WTC11 (cell line): ENCODE results near the gene CFAP58. TPM values are rescaled to one million over a fixed set of nuclear protein-coding genes. Genes with fewer than 3 reads are reported as not detected.

Source experiments
- ATF3 ChIP-seq: sonication (generic); formaldehyde crosslinking; conservative IDR thresholded peaks from 2 replicates; pipeline ENCODE4 v1.8.1; 2022; ENCODE audit warnings: mild to moderate bottlenecking, missing genetic modification reagents
- ATF6 ChIP-seq: sonication (generic); formaldehyde crosslinking; IDR thresholded peaks from 2 replicates; pipeline ENCODE4 v1.8.1; 2023; ENCODE audit warnings: mild to moderate bottlenecking, missing genetic modification reagents
- CTCF ChIP-seq: fragments of 200-600 bp; IDR thresholded peaks from 2 replicates; pipeline ENCODE4 v1.8.0; 2022; ENCODE audit warnings: antibody characterized with exemption
- E2F4 ChIP-seq: sonication (generic); formaldehyde crosslinking; IDR thresholded peaks from 2 replicates; pipeline ENCODE4 v1.8.1; 2022; ENCODE audit warnings: low read depth, mild to moderate bottlenecking, moderate library complexity, missing genetic modification reagents, borderline replicate concordance
- EMX1 ChIP-seq: fragments of 250-450 bp; sonication (Bioruptor Pico); IDR thresholded peaks from 2 replicates; pipeline ENCODE4 v1.8.0; 2021; ENCODE audit warnings: mild to moderate bottlenecking
- GABPB1 ChIP-seq: sonication (generic); formaldehyde crosslinking; IDR thresholded peaks from 2 replicates; pipeline ENCODE4 v1.8.1; 2023; ENCODE audit warnings: mild to moderate bottlenecking, missing genetic modification reagents
- IRF2 ChIP-seq: sonication (generic); formaldehyde crosslinking; IDR thresholded peaks from 2 replicates; pipeline ENCODE4 v1.8.0; 2022; ENCODE audit warnings: low read depth, missing genetic modification reagents, borderline replicate concordance
- JAZF1 ChIP-seq: fragments of 250-450 bp; sonication (Bioruptor Pico); IDR thresholded peaks from 2 replicates; pipeline ENCODE4 v1.9.0; 2021; ENCODE audit warnings: moderate library complexity, mild to moderate bottlenecking, inconsistent platforms
- NFE2L1 ChIP-seq: sonication (generic); formaldehyde crosslinking; IDR thresholded peaks from 2 replicates; pipeline ENCODE4 v1.8.1; 2023; ENCODE audit warnings: missing genetic modification reagents
- RELA ChIP-seq: sonication (generic); formaldehyde crosslinking; IDR thresholded peaks from 2 replicates; pipeline ENCODE4 v1.8.1; 2022; ENCODE audit warnings: missing genetic modification reagents, mild to moderate bottlenecking, borderline replicate concordance
- SMAD3 ChIP-seq: sonication (generic); formaldehyde crosslinking; IDR thresholded peaks from 2 replicates; pipeline ENCODE4 v1.8.0; 2022; ENCODE audit warnings: missing genetic modification reagents, mild to moderate bottlenecking, borderline replicate concordance
- TP53 ChIP-seq: sonication (generic); formaldehyde crosslinking; IDR thresholded peaks from 2 replicates; pipeline ENCODE4 v1.8.1; 2023; ENCODE audit warnings: mild to moderate bottlenecking, missing genetic modification reagents
- ZBTB43 ChIP-seq: sonication (generic); formaldehyde crosslinking; IDR thresholded peaks from 2 replicates; pipeline ENCODE4 v1.8.1; 2023; ENCODE audit warnings: mild to moderate bottlenecking, missing genetic modification reagents
- ZNF232 ChIP-seq: sonication (generic); formaldehyde crosslinking; IDR thresholded peaks from 2 replicates; pipeline ENCODE4 v1.8.0; 2022; ENCODE audit warnings: mild to moderate bottlenecking, missing genetic modification reagents
- ZNF281 ChIP-seq: sonication (generic); formaldehyde crosslinking; IDR thresholded peaks from 2 replicates; pipeline ENCODE4 v1.8.0; 2023; ENCODE audit warnings: mild to moderate bottlenecking, missing genetic modification reagents
- ZNF396 ChIP-seq: fragments of 250-450 bp; sonication (Bioruptor Pico); IDR thresholded peaks from 2 replicates; pipeline ENCODE4 v1.8.0; 2021; ENCODE audit warnings: mild to moderate bottlenecking, moderate library complexity, borderline replicate concordance
- ZNF423 ChIP-seq: fragments of 250-450 bp; sonication (Bioruptor Pico); IDR thresholded peaks from 2 replicates; pipeline ENCODE4 v2.1.2; 2022; ENCODE audit warnings: mild to moderate bottlenecking, moderate library complexity
- total RNA-seq: library from RNA; stranded (reverse); gene quantifications from 3 replicates; pipeline ENCODE4 v1.2.3, GENCODE V29; 2021
- TF ChIP-seq, protein P1 (sequence below): sonication (generic); formaldehyde crosslinking; IDR thresholded peaks from 2 replicates; pipeline ENCODE4 v1.8.0; 2022; ENCODE audit warnings: missing genetic modification reagents
- TF ChIP-seq, protein P2 (sequence below): sonication (generic); formaldehyde crosslinking; IDR thresholded peaks from 2 replicates; pipeline ENCODE4 v1.8.1; 2023; ENCODE audit warnings: mild to moderate bottlenecking, moderate library complexity, missing genetic modification reagents
- TF ChIP-seq, protein P3 (sequence below): fragments of 250-450 bp; sonication (Bioruptor Pico); IDR thresholded peaks from 2 replicates; pipeline ENCODE4 v1.8.0; 2021; ENCODE audit warnings: mild to moderate bottlenecking
- TF ChIP-seq, protein P4 (sequence below): fragments of 250-450 bp; sonication (Bioruptor Pico); IDR thresholded peaks from 2 replicates; pipeline ENCODE4 v1.9.0; 2021; ENCODE audit warnings: moderate library complexity, mild to moderate bottlenecking, inconsistent platforms, borderline replicate concordance

Gene CFAP58
- total RNA-seq, 1 experiment from 2014 or later = 1.0 TPM

DNA sequence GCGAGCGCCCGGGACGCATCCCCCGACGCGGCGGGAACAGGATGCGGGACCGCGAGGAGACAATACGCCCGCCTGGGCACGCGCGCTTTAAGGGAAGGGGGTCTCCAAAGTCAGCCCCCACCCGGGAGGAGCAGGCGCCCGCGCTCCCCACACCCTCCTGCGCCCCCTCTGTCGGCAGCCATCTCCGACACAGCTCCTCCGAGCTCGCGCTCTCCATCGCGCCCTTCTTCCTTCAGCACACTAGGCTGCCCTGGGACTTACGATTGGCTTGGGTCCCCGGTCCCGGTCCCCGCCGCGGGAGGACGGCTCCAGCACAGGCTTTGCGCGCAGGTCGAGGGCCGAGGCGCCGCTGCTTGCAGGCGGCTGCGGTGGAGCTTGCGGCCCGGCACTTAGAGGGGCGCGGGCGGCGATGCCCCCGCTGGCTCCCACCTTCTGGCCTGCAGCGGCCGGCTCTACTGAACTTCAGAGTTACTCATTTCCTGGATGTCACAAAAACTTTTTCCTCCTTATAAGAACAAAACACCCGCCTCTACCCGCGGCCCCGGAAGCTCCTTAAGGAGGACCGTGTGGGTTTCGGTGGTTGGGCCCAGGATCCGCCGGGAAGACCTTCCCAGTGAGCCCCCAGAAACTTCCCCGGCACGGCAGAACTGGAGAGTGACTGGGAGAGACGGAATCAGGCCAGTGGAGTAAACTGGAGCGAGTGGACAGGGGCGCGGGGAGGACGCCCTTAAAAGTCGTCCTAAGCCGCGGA lies 15.5 kb upstream of the CFAP58 start, which contains the start of gene ITPRIP (continued):
- TF ChIP-seq ZNF281 (CRISPR knock-in tag) = no peak
- TF ChIP-seq ZNF396 = no peak
- TF ChIP-seq ZNF423 (CRISPR knock-in tag) = no peak
- TF ChIP-seq, protein P1, sequence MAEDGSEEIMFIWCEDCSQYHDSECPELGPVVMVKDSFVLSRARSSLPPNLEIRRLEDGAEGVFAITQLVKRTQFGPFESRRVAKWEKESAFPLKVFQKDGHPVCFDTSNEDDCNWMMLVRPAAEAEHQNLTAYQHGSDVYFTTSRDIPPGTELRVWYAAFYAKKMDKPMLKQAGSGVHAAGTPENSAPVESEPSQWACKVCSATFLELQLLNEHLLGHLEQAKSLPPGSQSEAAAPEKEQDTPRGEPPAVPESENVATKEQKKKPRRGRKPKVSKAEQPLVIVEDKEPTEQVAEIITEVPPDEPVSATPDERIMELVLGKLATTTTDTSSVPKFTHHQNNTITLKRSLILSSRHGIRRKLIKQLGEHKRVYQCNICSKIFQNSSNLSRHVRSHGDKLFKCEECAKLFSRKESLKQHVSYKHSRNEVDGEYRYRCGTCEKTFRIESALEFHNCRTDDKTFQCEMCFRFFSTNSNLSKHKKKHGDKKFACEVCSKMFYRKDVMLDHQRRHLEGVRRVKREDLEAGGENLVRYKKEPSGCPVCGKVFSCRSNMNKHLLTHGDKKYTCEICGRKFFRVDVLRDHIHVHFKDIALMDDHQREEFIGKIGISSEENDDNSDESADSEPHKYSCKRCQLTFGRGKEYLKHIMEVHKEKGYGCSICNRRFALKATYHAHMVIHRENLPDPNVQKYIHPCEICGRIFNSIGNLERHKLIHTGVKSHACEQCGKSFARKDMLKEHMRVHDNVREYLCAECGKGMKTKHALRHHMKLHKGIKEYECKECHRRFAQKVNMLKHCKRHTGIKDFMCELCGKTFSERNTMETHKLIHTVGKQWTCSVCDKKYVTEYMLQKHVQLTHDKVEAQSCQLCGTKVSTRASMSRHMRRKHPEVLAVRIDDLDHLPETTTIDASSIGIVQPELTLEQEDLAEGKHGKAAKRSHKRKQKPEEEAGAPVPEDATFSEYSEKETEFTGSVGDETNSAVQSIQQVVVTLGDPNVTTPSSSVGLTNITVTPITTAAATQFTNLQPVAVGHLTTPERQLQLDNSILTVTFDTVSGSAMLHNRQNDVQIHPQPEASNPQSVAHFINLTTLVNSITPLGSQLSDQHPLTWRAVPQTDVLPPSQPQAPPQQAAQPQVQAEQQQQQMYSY (CRISPR knock-in tag) = peak; percentile 33; the same call in 1 of the 2 replicates
- TF ChIP-seq, protein P2, sequence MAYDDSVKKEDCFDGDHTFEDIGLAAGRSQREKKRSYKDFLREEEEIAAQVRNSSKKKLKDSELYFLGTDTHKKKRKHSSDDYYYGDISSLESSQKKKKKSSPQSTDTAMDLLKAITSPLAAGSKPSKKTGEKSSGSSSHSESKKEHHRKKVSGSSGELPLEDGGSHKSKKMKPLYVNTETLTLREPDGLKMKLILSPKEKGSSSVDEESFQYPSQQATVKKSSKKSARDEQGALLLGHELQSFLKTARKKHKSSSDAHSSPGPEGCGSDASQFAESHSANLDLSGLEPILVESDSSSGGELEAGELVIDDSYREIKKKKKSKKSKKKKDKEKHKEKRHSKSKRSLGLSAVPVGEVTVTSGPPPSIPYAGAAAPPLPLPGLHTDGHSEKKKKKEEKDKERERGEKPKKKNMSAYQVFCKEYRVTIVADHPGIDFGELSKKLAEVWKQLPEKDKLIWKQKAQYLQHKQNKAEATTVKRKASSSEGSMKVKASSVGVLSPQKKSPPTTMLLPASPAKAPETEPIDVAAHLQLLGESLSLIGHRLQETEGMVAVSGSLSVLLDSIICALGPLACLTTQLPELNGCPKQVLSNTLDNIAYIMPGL (CRISPR knock-in tag) = peak; percentile 94; the same call in 1 of the 2 replicates
- TF ChIP-seq SMAD3 (CRISPR knock-in tag) = 0 out of 2 replicates have a peak, but pooled peaks have one; percentile 23
- TF ChIP-seq ZBTB43 (CRISPR knock-in tag) = no peak
- no peak for TF ChIP-seq NFE2L1 (CRISPR knock-in tag)
- no peak for TF ChIP-seq IRF2 (CRISPR knock-in tag)
- no peak for TF ChIP-seq ATF6 (CRISPR knock-in tag)
- TF ChIP-seq RELA (CRISPR knock-in tag) = no peak
- no peak for TF ChIP-seq GABPB1 (CRISPR knock-in tag)
- TF ChIP-seq TP53 (CRISPR knock-in tag) = peak; percentile 49; the same call in 1 of the 2 replicates
- TF ChIP-seq, protein P3, sequence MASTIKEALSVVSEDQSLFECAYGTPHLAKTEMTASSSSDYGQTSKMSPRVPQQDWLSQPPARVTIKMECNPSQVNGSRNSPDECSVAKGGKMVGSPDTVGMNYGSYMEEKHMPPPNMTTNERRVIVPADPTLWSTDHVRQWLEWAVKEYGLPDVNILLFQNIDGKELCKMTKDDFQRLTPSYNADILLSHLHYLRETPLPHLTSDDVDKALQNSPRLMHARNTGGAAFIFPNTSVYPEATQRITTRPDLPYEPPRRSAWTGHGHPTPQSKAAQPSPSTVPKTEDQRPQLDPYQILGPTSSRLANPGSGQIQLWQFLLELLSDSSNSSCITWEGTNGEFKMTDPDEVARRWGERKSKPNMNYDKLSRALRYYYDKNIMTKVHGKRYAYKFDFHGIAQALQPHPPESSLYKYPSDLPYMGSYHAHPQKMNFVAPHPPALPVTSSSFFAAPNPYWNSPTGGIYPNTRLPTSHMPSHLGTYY = no peak
- no peak for TF ChIP-seq E2F4 (CRISPR knock-in tag)
- peak; percentile 56; the same call in 1 of the 2 replicates for TF ChIP-seq ZNF232 (CRISPR knock-in tag)
- no peak for TF ChIP-seq EMX1 (CRISPR knock-in tag)
- TF ChIP-seq CTCF = no peak
- no peak for TF ChIP-seq ATF3 (CRISPR knock-in tag)
- TF ChIP-seq JAZF1 = no peak
- TF ChIP-seq, protein P4, sequence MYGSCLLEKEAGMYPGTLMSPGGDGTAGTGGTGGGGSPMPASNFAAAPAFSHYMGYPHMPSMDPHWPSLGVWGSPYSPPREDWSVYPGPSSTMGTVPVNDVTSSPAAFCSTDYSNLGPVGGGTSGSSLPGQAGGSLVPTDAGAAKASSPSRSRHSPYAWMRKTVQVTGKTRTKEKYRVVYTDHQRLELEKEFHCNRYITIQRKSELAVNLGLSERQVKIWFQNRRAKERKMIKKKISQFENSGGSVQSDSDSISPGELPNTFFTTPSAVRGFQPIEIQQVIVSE (CRISPR knock-in tag) = no peak
